ENCODE data around the gene NPAS4.

- TF ChIP-seq EZH2 (IDR thresholded peaks at IDR 0.05; ENCODE audit: insufficient read depth, poor library complexity, severe bottlenecking) (no peak), EZH2phosphoT487 (IDR thresholded peaks at IDR 0.05; ENCODE audit: insufficient read depth, low read depth) (no peak)
Measured at GRCh38 chr11:66437979-66438503, 17.2 kb downstream of the NPAS4 start.
